GM23338 (cell line): ENCODE results near the gene VPS25. TPM values are rescaled to one million over a fixed set of nuclear protein-coding genes. Genes with fewer than 3 reads are reported as not detected.

Experiments
- ATAC-seq: fragments of 200-7000 bp; cut with Tn5 transposase; 3 replicates; pipeline ENCODE4 v1.9.1; 2020
- DNase-seq: peaks from one replicate; pipeline ENCODE4 v3.0.0-alpha.2; 2015; ENCODE audit warnings: low spot score
- H2AFZ ChIP-seq: fragments of 200-600 bp; sonication (generic); 2 replicates; pipeline ENCODE4 v1.8.0; 2016; ENCODE audit warnings: antibody characterized with exemption, mild to moderate bottlenecking, moderate library complexity
- H3F3A ChIP-seq: fragments of 200-600 bp; sonication (generic); replicated peaks from 2 replicates; pipeline ENCODE4 v1.8.0; 2017; ENCODE audit warnings: antibody characterized with exemption, mixed run types, low read depth
- H3K27ac ChIP-seq: fragments of 200-600 bp; sonication (generic); 2 replicates; pipeline ENCODE4 v1.6.1; 2016; ENCODE audit warnings: low read depth
- H3K27me3 ChIP-seq: fragments of 200-600 bp; sonication (generic); 2 replicates; pipeline ENCODE4 v1.8.0; 2016; ENCODE audit warnings: mild to moderate bottlenecking, mixed run types, moderate library complexity; ENCODE audit not compliant: insufficient read depth
- H3K36me3 ChIP-seq: fragments of 200-600 bp; sonication (generic); 2 replicates; pipeline ENCODE4 v1.8.0; 2016; ENCODE audit warnings: mild to moderate bottlenecking; ENCODE audit not compliant: insufficient read depth
- H3K4me1 ChIP-seq: fragments of 200-600 bp; sonication (generic); 2 replicates; pipeline ENCODE4 v1.8.0; 2016; ENCODE audit warnings: mild to moderate bottlenecking, moderate library complexity; ENCODE audit not compliant: insufficient read depth
- H3K4me2 ChIP-seq: fragments of 200-600 bp; sonication (generic); 2 replicates; pipeline ENCODE4 v1.7.1; 2017; ENCODE audit warnings: mixed run types
- H3K4me3 ChIP-seq: fragments of 200-600 bp; sonication (generic); 2 replicates; pipeline ENCODE4 v1.6.1; 2016; ENCODE audit warnings: mixed run types
- H3K79me2 ChIP-seq: fragments of 200-600 bp; sonication (generic); replicated peaks from 2 replicates; pipeline ENCODE4 v1.8.0; 2017; ENCODE audit warnings: mild to moderate bottlenecking; ENCODE audit not compliant: insufficient read depth
- H3K9me2 ChIP-seq: fragments of 200-600 bp; sonication (generic); 2 replicates; pipeline ENCODE4 v1.8.0; 2017; ENCODE audit not compliant: insufficient read depth
- H4K20me1 ChIP-seq: fragments of 200-600 bp; sonication (generic); replicated peaks from 2 replicates; pipeline ENCODE4 v1.8.0; 2017; ENCODE audit warnings: mild to moderate bottlenecking; ENCODE audit not compliant: insufficient read depth
- H3K27ac Mint-ChIP-seq: 2 replicates; pipeline ENCODE4 v1.8.0; 2020; ENCODE audit warnings: inconsistent platforms, mild to moderate bottlenecking, moderate library complexity, mixed read lengths
- H3K27me3 Mint-ChIP-seq: 3 replicates; pipeline ENCODE4 v1.8.0; 2022; ENCODE audit warnings: low read depth, mild to moderate bottlenecking, moderate library complexity, mixed read lengths, inconsistent platforms; ENCODE audit not compliant: insufficient read depth, poor library complexity
- H3K36me3 Mint-ChIP-seq: 3 replicates; pipeline ENCODE4 v1.8.0; 2021; ENCODE audit warnings: low read depth, mild to moderate bottlenecking, inconsistent platforms, moderate library complexity, mixed read lengths
- H3K4me1 Mint-ChIP-seq: 3 replicates; pipeline ENCODE4 v1.8.0; 2020; ENCODE audit warnings: mild to moderate bottlenecking, inconsistent platforms, mixed read lengths
- H3K4me3 Mint-ChIP-seq: 3 replicates; pipeline ENCODE4 v1.8.0; 2021; ENCODE audit warnings: moderate library complexity, mild to moderate bottlenecking, inconsistent platforms, mixed read lengths
- H3K9me3 Mint-ChIP-seq: 3 replicates; pipeline ENCODE4 v1.8.0; 2020; ENCODE audit warnings: moderate library complexity, mild to moderate bottlenecking, inconsistent platforms, mixed read lengths
- CREB1 ChIP-seq: fragments of 250-450 bp; sonication (Bioruptor Pico); IDR thresholded peaks from 2 replicates; pipeline ENCODE4 v1.5.0; 2020; ENCODE audit warnings: low read depth, mild to moderate bottlenecking, moderate library complexity
- EZH2 ChIP-seq: fragments of 200-600 bp; sonication (generic); IDR thresholded peaks from one replicate; pipeline ENCODE4 v1.8.0; 2017; ENCODE audit warnings: antibody characterized with exemption, mild to moderate bottlenecking, low read depth; ENCODE audit not compliant: unreplicated experiment
- NANOG ChIP-seq: IDR thresholded peaks from 2 replicates; pipeline ENCODE4 v1.6.1; 2016; ENCODE audit warnings: antibody characterized with exemption, borderline replicate concordance
- STAT1 ChIP-seq: IDR thresholded peaks from one replicate; pipeline ENCODE4 v1.6.1; 2016; ENCODE audit warnings: antibody characterized with exemption; ENCODE audit not compliant: unreplicated experiment
- ZNF114 ChIP-seq: fragments of 250-450 bp; sonication (Bioruptor Pico); IDR thresholded peaks from 2 replicates; pipeline ENCODE4 v1.5.0; 2020; ENCODE audit warnings: mild to moderate bottlenecking, moderate library complexity
- ZNF331 ChIP-seq: fragments of 250-450 bp; sonication (Bioruptor Pico); IDR thresholded peaks from 2 replicates; pipeline ENCODE4 v1.5.0; 2020; ENCODE audit warnings: low read depth, mild to moderate bottlenecking, moderate library complexity
- polyA plus RNA-seq: library from polyadenylated mRNA; unstranded; fragments of >200 nt; fragmentation: Nextera tagmentation; extraction: Ambion mirVana; gene quantifications from 2 replicates; pipeline ENCODE4 v1.2.1, GENCODE V29; 2016
- total RNA-seq: library from RNA; depleted of rRNA; stranded (reverse); fragments of >200 nt; shearing (Covaris generic); gene quantifications from 2 replicates; pipeline ENCODE4 v1.2.3, GENCODE V29; 2014
- TF ChIP-seq, protein P1 (sequence below): IDR thresholded peaks from one replicate; pipeline ENCODE4 v1.6.1; 2018; ENCODE audit warnings: antibody characterized with exemption; ENCODE audit not compliant: unreplicated experiment
- TF ChIP-seq, protein P2 (sequence below), 2 experiments: fragments of 200-600 bp in 1 of 2; sonication (generic) in 1 of 2; conservative IDR thresholded peaks; 2 replicates each; pipeline versions ENCODE4 v1.5.1 to v1.6.1; 2016 to 2017; ENCODE audit warnings: antibody characterized with exemption in 2 of 2, low read depth in 2 of 2, mild to moderate bottlenecking in 2 of 2, moderate library complexity in 1 of 2
- TF ChIP-seq, protein P3 (sequence below): fragments of 250-450 bp; sonication (Bioruptor Pico); IDR thresholded peaks from 2 replicates; pipeline ENCODE4 v1.5.0; 2020; ENCODE audit warnings: mild to moderate bottlenecking, moderate library complexity

The VPS25 gene
- total and polyA plus RNA-seq, 2 experiments from 2014 or later, result 105 to 110 TPM

DNA sequence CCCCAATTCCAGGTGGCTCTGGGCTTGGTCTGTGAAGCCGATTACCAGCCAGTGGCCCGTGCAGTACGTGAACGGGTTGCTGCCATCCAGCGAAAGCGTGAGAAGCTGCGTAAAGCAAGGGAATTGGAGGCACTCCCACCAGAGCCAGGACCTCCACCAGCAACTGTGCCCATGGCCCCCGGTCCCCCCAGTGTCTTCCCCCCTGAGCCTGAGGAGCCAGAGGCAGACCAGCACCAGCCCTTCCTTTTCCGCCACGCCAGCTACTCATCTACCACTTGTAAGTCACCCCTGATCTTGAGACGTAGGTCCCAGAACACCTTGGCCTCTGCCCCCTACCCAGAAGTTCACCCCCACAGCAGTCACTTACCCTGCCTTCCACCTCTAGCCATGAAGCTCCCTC, 14.0 kb downstream of the VPS25 start (continued):
- TF ChIP-seq, protein P1, sequence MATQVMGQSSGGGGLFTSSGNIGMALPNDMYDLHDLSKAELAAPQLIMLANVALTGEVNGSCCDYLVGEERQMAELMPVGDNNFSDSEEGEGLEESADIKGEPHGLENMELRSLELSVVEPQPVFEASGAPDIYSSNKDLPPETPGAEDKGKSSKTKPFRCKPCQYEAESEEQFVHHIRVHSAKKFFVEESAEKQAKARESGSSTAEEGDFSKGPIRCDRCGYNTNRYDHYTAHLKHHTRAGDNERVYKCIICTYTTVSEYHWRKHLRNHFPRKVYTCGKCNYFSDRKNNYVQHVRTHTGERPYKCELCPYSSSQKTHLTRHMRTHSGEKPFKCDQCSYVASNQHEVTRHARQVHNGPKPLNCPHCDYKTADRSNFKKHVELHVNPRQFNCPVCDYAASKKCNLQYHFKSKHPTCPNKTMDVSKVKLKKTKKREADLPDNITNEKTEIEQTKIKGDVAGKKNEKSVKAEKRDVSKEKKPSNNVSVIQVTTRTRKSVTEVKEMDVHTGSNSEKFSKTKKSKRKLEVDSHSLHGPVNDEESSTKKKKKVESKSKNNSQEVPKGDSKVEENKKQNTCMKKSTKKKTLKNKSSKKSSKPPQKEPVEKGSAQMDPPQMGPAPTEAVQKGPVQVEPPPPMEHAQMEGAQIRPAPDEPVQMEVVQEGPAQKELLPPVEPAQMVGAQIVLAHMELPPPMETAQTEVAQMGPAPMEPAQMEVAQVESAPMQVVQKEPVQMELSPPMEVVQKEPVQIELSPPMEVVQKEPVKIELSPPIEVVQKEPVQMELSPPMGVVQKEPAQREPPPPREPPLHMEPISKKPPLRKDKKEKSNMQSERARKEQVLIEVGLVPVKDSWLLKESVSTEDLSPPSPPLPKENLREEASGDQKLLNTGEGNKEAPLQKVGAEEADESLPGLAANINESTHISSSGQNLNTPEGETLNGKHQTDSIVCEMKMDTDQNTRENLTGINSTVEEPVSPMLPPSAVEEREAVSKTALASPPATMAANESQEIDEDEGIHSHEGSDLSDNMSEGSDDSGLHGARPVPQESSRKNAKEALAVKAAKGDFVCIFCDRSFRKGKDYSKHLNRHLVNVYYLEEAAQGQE, result no peak
- TF ChIP-seq ZNF114 (CRISPR knock-in tag) (no peak), STAT1 (no peak)

DNA sequence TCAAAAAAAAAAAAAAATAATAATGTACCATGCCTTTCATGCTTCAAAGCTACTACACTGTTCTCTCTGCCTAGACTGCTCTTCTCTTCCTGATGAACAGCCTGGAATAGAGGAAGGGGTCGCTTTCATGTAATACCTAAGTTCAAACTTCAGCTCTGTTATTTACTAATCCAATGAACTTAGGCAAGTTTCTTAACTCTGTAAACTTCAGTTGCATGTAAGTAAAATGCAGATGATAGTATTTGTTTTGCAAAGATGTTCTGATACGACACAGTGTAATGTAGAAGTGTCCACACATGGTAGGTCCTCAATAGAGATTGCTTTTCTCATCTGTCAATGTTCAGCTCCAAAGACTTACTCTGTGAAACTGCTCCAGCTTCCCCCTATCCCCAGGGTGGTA, 18.7 kb downstream of the VPS25 start:
- H4K20me1 ChIP-seq, result no peaks in the 10 kb centered on the region
- no peaks in the 10 kb centered on the region for H3K9me3 Mint-ChIP-seq

More for the DNA sequence above, 18.7 kb downstream of the VPS25 start:
- no peak overlapping the region for H2AFZ ChIP-seq
- Mint-ChIP-seq H3K4me1 (no peaks in the 10 kb centered on the region), H3K4me3 (no peak overlapping the region), H3K27me3 (peaks cover 8% of the 10 kb centered on the region), H3K36me3 (peaks cover 7% of the 10 kb centered on the region), H3K27ac (no peak overlapping the region)
- no peak overlapping the region for H3K4me2 ChIP-seq
- H3K4me1 ChIP-seq, result no peaks in the 10 kb centered on the region
- H3K4me3 ChIP-seq, result no peak overlapping the region
- no peaks in the 10 kb centered on the region for H3K9me2 ChIP-seq
- ATAC-seq, result no peak
- TF ChIP-seq EZH2 (no peak), STAT1 (no peak), NANOG (no peak), ZNF331 (CRISPR knock-in tag) (no peak), CREB1 (CRISPR knock-in tag) (no peak), ZNF114 (CRISPR knock-in tag) (no peak)
- TF ChIP-seq, protein P2, sequence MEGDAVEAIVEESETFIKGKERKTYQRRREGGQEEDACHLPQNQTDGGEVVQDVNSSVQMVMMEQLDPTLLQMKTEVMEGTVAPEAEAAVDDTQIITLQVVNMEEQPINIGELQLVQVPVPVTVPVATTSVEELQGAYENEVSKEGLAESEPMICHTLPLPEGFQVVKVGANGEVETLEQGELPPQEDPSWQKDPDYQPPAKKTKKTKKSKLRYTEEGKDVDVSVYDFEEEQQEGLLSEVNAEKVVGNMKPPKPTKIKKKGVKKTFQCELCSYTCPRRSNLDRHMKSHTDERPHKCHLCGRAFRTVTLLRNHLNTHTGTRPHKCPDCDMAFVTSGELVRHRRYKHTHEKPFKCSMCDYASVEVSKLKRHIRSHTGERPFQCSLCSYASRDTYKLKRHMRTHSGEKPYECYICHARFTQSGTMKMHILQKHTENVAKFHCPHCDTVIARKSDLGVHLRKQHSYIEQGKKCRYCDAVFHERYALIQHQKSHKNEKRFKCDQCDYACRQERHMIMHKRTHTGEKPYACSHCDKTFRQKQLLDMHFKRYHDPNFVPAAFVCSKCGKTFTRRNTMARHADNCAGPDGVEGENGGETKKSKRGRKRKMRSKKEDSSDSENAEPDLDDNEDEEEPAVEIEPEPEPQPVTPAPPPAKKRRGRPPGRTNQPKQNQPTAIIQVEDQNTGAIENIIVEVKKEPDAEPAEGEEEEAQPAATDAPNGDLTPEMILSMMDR (conservative IDR thresholded peaks at IDR 0.05; ENCODE audit: low read depth in 2 of 2), result no peak
- TF ChIP-seq, protein P1, result no peak
- TF ChIP-seq, protein P3, sequence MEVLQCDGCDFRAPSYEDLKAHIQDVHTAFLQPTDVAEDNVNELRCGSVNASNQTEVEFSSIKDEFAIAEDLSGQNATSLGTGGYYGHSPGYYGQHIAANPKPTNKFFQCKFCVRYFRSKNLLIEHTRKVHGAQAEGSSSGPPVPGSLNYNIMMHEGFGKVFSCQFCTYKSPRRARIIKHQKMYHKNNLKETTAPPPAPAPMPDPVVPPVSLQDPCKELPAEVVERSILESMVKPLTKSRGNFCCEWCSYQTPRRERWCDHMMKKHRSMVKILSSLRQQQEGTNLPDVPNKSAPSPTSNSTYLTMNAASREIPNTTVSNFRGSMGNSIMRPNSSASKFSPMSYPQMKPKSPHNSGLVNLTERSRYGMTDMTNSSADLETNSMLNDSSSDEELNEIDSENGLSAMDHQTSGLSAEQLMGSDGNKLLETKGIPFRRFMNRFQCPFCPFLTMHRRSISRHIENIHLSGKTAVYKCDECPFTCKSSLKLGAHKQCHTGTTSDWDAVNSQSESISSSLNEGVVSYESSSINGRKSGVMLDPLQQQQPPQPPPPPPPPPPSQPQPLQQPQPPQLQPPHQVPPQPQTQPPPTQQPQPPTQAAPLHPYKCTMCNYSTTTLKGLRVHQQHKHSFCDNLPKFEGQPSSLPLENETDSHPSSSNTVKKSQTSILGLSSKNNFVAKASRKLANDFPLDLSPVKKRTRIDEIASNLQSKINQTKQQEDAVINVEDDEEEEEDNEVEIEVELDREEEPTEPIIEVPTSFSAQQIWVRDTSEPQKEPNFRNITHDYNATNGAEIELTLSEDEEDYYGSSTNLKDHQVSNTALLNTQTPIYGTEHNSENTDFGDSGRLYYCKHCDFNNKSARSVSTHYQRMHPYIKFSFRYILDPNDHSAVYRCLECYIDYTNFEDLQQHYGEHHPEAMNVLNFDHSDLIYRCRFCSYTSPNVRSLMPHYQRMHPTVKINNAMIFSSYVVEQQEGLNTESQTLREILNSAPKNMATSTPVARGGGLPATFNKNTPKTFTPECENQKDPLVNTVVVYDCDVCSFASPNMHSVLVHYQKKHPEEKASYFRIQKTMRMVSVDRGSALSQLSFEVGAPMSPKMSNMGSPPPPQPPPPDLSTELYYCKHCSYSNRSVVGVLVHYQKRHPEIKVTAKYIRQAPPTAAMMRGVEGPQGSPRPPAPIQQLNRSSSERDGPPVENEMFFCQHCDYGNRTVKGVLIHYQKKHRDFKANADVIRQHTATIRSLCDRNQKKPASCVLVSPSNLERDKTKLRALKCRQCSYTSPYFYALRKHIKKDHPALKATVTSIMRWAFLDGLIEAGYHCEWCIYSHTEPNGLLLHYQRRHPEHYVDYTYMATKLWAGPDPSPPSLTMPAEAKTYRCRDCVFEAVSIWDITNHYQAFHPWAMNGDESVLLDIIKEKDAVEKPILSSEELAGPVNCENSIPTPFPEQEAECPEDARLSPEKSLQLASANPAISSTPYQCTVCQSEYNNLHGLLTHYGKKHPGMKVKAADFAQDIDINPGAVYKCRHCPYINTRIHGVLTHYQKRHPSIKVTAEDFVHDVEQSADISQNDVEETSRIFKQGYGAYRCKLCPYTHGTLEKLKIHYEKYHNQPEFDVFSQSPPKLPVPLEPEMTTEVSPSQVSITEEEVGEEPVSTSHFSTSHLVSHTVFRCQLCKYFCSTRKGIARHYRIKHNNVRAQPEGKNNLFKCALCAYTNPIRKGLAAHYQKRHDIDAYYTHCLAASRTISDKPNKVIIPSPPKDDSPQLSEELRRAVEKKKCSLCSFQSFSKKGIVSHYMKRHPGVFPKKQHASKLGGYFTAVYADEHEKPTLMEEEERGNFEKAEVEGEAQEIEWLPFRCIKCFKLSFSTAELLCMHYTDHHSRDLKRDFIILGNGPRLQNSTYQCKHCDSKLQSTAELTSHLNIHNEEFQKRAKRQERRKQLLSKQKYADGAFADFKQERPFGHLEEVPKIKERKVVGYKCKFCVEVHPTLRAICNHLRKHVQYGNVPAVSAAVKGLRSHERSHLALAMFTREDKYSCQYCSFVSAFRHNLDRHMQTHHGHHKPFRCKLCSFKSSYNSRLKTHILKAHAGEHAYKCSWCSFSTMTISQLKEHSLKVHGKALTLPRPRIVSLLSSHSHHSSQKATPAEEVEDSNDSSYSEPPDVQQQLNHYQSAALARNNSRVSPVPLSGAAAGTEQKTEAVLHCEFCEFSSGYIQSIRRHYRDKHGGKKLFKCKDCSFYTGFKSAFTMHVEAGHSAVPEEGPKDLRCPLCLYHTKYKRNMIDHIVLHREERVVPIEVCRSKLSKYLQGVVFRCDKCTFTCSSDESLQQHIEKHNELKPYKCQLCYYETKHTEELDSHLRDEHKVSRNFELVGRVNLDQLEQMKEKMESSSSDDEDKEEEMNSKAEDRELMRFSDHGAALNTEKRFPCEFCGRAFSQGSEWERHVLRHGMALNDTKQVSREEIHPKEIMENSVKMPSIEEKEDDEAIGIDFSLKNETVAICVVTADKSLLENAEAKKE (CRISPR knock-in tag), result no peak
- no peaks in the 10 kb centered on the region for H3K79me2 ChIP-seq
- no peak overlapping the region for H3K27ac ChIP-seq
- no peak for DNase-seq
- H3K36me3 ChIP-seq, result no peaks in the 10 kb centered on the region
- H3F3A ChIP-seq, result no peaks in the 10 kb centered on the region
- no peaks in the 10 kb centered on the region for H3K27me3 ChIP-seq
